Loucy (cell line): ENCODE measurements around the gene UNKL.

Experiments
- CTCF ChIP-seq: fragments of 200-600 bp; sonication (generic); conservative IDR thresholded peaks from 2 replicates; pipeline ENCODE4 v1.5.1; 2014; ENCODE audit warnings: mild to moderate bottlenecking, antibody characterized with exemption, low read length
- EZH2phosphoT487 ChIP-seq: fragments of 200-600 bp; IDR thresholded peaks from 2 replicates; pipeline ENCODE4 v1.6.1; 2018; ENCODE audit warnings: antibody characterized with exemption, mild to moderate bottlenecking, moderate library complexity, borderline replicate concordance

- no peak for TF ChIP-seq CTCF
- TF ChIP-seq EZH2phosphoT487, result no peak
Observed at GRCh38 chr16:1375298-1375640, 39.2 kb downstream of the UNKL start.
